Measurements from ENCODE around the gene CD33.

Gene CD33

GRCh38 chr19:51211833-51212232 lies 13.0 kb upstream of the CD33 start:
- TF ChIP-seq CTCF (IDR thresholded peaks at IDR 0.05), result no peak

- no peak for TF ChIP-seq CTCF (IDR thresholded peaks at IDR 0.05)
Measured at GRCh38 chr19:51219307-51219706, 5.6 kb upstream of the CD33 start.

GRCh38 chr19:51219971-51220370 lies 4.9 kb upstream of the CD33 start:
- no peak for TF ChIP-seq CTCF (IDR thresholded peaks at IDR 0.05)

- TF ChIP-seq CTCF (IDR thresholded peaks at IDR 0.05), result no peak
Measured at GRCh38 chr19:51220996-51221395, 3.9 kb upstream of the CD33 start.

- TF ChIP-seq CTCF (IDR thresholded peaks at IDR 0.05), result no peak
Measured at GRCh38 chr19:51224163-51224641, 678 bp upstream of the CD33 start.

- no peak for TF ChIP-seq CTCF (IDR thresholded peaks at IDR 0.05)
Measured at GRCh38 chr19:51226067-51226466, 1.2 kb downstream of the CD33 start.

GRCh38 chr19:51227326-51227725 lies 2.4 kb downstream of the CD33 start:
- TF ChIP-seq CTCF (IDR thresholded peaks at IDR 0.05), result no peak

- no peak for TF ChIP-seq CTCF (IDR thresholded peaks at IDR 0.05)
Measured at GRCh38 chr19:51227966-51228365, 3.1 kb downstream of the CD33 start.

All from LNCAP (cell line).